ENCODE data around the gene CNTD1. TPM values are rescaled to one million over a fixed set of nuclear protein-coding genes. Genes with fewer than 3 reads are reported as not detected.
"Not testable (repeated sequence)": the region's sequence is repeated elsewhere in the genome, so short reads cannot be mapped to it uniquely, and the experiment has no call there.

Gene CNTD1
- total and polyA plus RNA-seq, 7 experiments from 2014 or later, result 0.24 to 0.32 TPM; not detected in 5

- H3K4me3 Mint-ChIP-seq; H3K27ac ChIP-seq (ENCODE audit: low read depth, low read length); ATAC-seq; H3K9me3 Mint-ChIP-seq; H3K4me1 ChIP-seq (ENCODE audit: control insufficient read depth in 2 of 2, insufficient read depth in 2 of 2, low read length in 2 of 2); H3K36me3 Mint-ChIP-seq; H3K36me3 ChIP-seq (ENCODE audit: control insufficient read depth in 2 of 3, insufficient read depth in 3 of 3, low read length in 3 of 3); H3K4me3 ChIP-seq (ENCODE audit: low read length); H3K27me3 ChIP-seq (ENCODE audit: control insufficient read depth in 2 of 2, insufficient read depth in 2 of 2, low read length in 2 of 2); H3K9me3 ChIP-seq (ENCODE audit: control insufficient read depth in 2 of 3, low read length in 3 of 3); intact Hi-C loops (cut with micrococcal nuclease); H3K27ac Mint-ChIP-seq; DNase-seq: not testable (repeated sequence)
- Mint-ChIP-seq H3K27me3 (peaks cover 13 to 29% (median 20%) of the 10 kb centered on the region in 5 donors), H3K4me1 (peaks cover 12 to 30% (median 27%) of the 10 kb centered on the region in 7 donors)
- CTCF ChIA-PET, result interaction anchor here (0.6 to 0.7 kb wide), 2 partner anchors 11 to 29 kb away, joined by 3 read pairs; partner anchors contain the start of gene WNK4
- POLR2A ChIA-PET, result interaction anchor here (0.7 kb wide), 1 partner anchor 229 kb away, joined by 4 read pairs; no protein-coding TSS in a partner anchor
These were observed 28.7 kb upstream of the CNTD1 start for GRCh38 chr17:42769964-42770363.

GRCh38 chr17:42772945-42773289, 25.7 kb upstream of the CNTD1 start:
- H3K36me3 Mint-ChIP-seq, result peaks cover 3 to 24% (median 12%) of the 10 kb centered on the region in 5 donors
- ATAC-seq (no peak), DNase-seq (no peak)
- peaks cover 12 to 35% (median 29%) of the 10 kb centered on the region in 7 donors for H3K4me1 Mint-ChIP-seq
- Histone ChIP-seq H3K9me3 (ENCODE audit: control insufficient read depth in 2 of 3, low read length in 3 of 3) (no peaks in the 10 kb centered on the region), H3K36me3 (ENCODE audit: control insufficient read depth in 2 of 3, insufficient read depth in 3 of 3, low read length in 3 of 3) (peaks cover 0 to 27% (median 0%) of the 10 kb centered on the region in 3 experiments), H3K4me1 (ENCODE audit: control insufficient read depth in 2 of 2, insufficient read depth in 2 of 2, low read length in 2 of 2) (peaks cover 8% of the 10 kb centered on the region in 2 donors), H3K27ac (ENCODE audit: low read depth, low read length) (peak overlapping the region; percentile 93), H3K4me3 (ENCODE audit: low read length) (peak overlapping the region; percentile 97), H3K27me3 (ENCODE audit: control insufficient read depth in 2 of 2, insufficient read depth in 2 of 2, low read length in 2 of 2) (no peaks in the 10 kb centered on the region)
- peak overlapping the region; percentile 96 to 99 (median 98) for H3K27ac Mint-ChIP-seq
- ChIA-PET CTCF (interaction anchor here (1.0 to 1.5 kb wide), 2 partner anchors 9 to 12 kb away, joined by 4 to 5 read pairs; partner anchors contain the start of gene RAMP2), POLR2A (interaction anchor here (0.7 to 3.2 kb wide), 13 partner anchors 24 to 595 kb away, joined by 3 to 19 read pairs (median 4); partner anchors contain the start of genes BECN1, CNTD1, COA3 and PSME3)
- intact Hi-C loops (cut with micrococcal nuclease), result loop anchor here in 1 of 2 donors (1.0 kb wide), 1 partner anchor 51 kb away; the partner anchor contains the start of gene BECN1
- H3K27me3 Mint-ChIP-seq, result peaks cover 1 to 11% (median 2%) of the 10 kb centered on the region in 5 donors
- H3K9me3 Mint-ChIP-seq, result peaks cover 0 to 5% (median 0%) of the 10 kb centered on the region in 11 donors
- peak overlapping the region; percentile 94 to 100 (median 98) for H3K4me3 Mint-ChIP-seq

- peak; percentile 57 to 79 (median 73) for DNase-seq
- peaks cover 5 to 30% (median 13%) of the 10 kb centered on the region in 5 donors for H3K36me3 Mint-ChIP-seq
- H3K27ac ChIP-seq (ENCODE audit: low read depth, low read length), result peak within 1 kb of the TSS; percentile 93
- peak within 1 kb of the TSS; percentile 94 to 100 (median 98) for H3K4me3 Mint-ChIP-seq
- peaks cover 8% of the 10 kb centered on the region in 2 donors for H3K4me1 ChIP-seq (ENCODE audit: control insufficient read depth in 2 of 2, insufficient read depth in 2 of 2, low read length in 2 of 2)
- peaks cover 0 to 5% (median 0%) of the 10 kb centered on the region in 5 donors for H3K27me3 Mint-ChIP-seq
- H3K27ac Mint-ChIP-seq, result peak within 1 kb of the TSS; percentile 96 to 99 (median 98)
- H3K9me3 ChIP-seq (ENCODE audit: control insufficient read depth in 2 of 3, low read length in 3 of 3), result no peaks in the 10 kb centered on the region
- H3K4me1 Mint-ChIP-seq, result peaks cover 12 to 35% (median 29%) of the 10 kb centered on the region in 7 donors
- H3K27me3 ChIP-seq (ENCODE audit: control insufficient read depth in 2 of 2, insufficient read depth in 2 of 2, low read length in 2 of 2), result no peaks in the 10 kb centered on the region
- intact Hi-C loops (cut with micrococcal nuclease), result loop anchor here in 1 of 2 donors (1.0 kb wide), 1 partner anchor 51 kb away; the partner anchor contains the start of gene BECN1
- peaks cover 0 to 32% (median 0%) of the 10 kb centered on the region in 3 experiments for H3K36me3 ChIP-seq (ENCODE audit: control insufficient read depth in 2 of 3, insufficient read depth in 3 of 3, low read length in 3 of 3)
- H3K9me3 Mint-ChIP-seq, result peaks cover 0 to 5% (median 0%) of the 10 kb centered on the region in 11 donors
- CTCF ChIA-PET, result interaction anchor here (1.0 to 1.5 kb wide), 2 partner anchors 10 to 13 kb away, joined by 4 to 5 read pairs; partner anchors contain the start of gene RAMP2
- POLR2A ChIA-PET, result interaction anchor here (0.6 to 3.2 kb wide), 17 partner anchors 11 to 595 kb away, joined by 3 to 19 read pairs (median 3); partner anchors contain the start of genes BECN1, CNTD1, COA3 and PSME3
- ATAC-seq, result peak; percentile 96
- peak within 1 kb of the TSS; percentile 97 for H3K4me3 ChIP-seq (ENCODE audit: low read length)
These were observed 25.2 kb upstream of the CNTD1 start, which contains the start of gene VPS25 for GRCh38 chr17:42773290-42774035. TSS of gene VPS25 (plus strand) at chr17:42773449. CDS start at chr17:42773476, 27 bp downstream.

- CTCF ChIA-PET, result no interaction called here
- H3K4me1 ChIP-seq (ENCODE audit: control insufficient read depth in 2 of 2, insufficient read depth in 2 of 2, low read length in 2 of 2), result peaks cover 8% of the 10 kb centered on the region in 2 donors
- peak overlapping the region; percentile 96 to 99 (median 98) for H3K27ac Mint-ChIP-seq
- H3K4me1 Mint-ChIP-seq, result peaks cover 12 to 35% (median 29%) of the 10 kb centered on the region in 7 donors
- no peaks in the 10 kb centered on the region for H3K9me3 ChIP-seq (ENCODE audit: control insufficient read depth in 2 of 3, low read length in 3 of 3)
- intact Hi-C loops (cut with micrococcal nuclease), result no loop called here
- peaks cover 0 to 5% (median 0%) of the 10 kb centered on the region in 11 donors for H3K9me3 Mint-ChIP-seq
- peak overlapping the region; percentile 93 for H3K27ac ChIP-seq (ENCODE audit: low read depth, low read length)
- ATAC-seq, result no peak
- H3K4me3 ChIP-seq (ENCODE audit: low read length), result peak overlapping the region; percentile 97
- peak overlapping the region; percentile 94 to 100 (median 98) for H3K4me3 Mint-ChIP-seq
- DNase-seq, result no peak
- peaks cover 0 to under 1% (median 0%) of the 10 kb centered on the region in 5 donors for H3K27me3 Mint-ChIP-seq
- POLR2A ChIA-PET, result interaction anchor here (0.6 to 3.2 kb wide), 13 partner anchors 12 to 954 kb away, joined by 3 to 19 read pairs (median 4); partner anchors contain the start of genes BECN1, CNTD1, COA3 and PSME3
- peaks cover 0 to 39% (median 2%) of the 10 kb centered on the region in 3 experiments for H3K36me3 ChIP-seq (ENCODE audit: control insufficient read depth in 2 of 3, insufficient read depth in 3 of 3, low read length in 3 of 3)
- H3K36me3 Mint-ChIP-seq, result peaks cover 7 to 37% (median 15%) of the 10 kb centered on the region in 5 donors
- H3K27me3 ChIP-seq (ENCODE audit: control insufficient read depth in 2 of 2, insufficient read depth in 2 of 2, low read length in 2 of 2), result no peaks in the 10 kb centered on the region
These were observed 24.5 kb upstream of the CNTD1 start for GRCh38 chr17:42774066-42774745.

- ChIA-PET CTCF (no interaction called here), POLR2A (interaction anchor here (0.8 kb wide), 2 partner anchors 12 to 730 kb away, joined by 3 read pairs; no protein-coding TSS in a partner anchor)
- H3K36me3 Mint-ChIP-seq, result peaks cover 10 to 44% (median 21%) of the 10 kb centered on the region in 5 donors
- H3K27ac ChIP-seq (ENCODE audit: low read depth, low read length), result no peak overlapping the region
- intact Hi-C loops (cut with micrococcal nuclease), result no loop called here
- H3K4me3 Mint-ChIP-seq, result peak overlapping the region in 3 of 10 donors; percentile 67 to 98 (median 98)
- DNase-seq, result no peak
- no peaks in the 10 kb centered on the region for H3K27me3 ChIP-seq (ENCODE audit: control insufficient read depth in 2 of 2, insufficient read depth in 2 of 2, low read length in 2 of 2)
- peaks cover 0 to 8% (median 0%) of the 10 kb centered on the region in 5 donors for H3K27me3 Mint-ChIP-seq
- H3K9me3 Mint-ChIP-seq, result peaks cover 0 to 5% (median 0%) of the 10 kb centered on the region in 11 donors
- H3K4me1 ChIP-seq (ENCODE audit: control insufficient read depth in 2 of 2, insufficient read depth in 2 of 2, low read length in 2 of 2), result peaks cover 8% of the 10 kb centered on the region in 2 donors
- no peak overlapping the region for H3K4me3 ChIP-seq (ENCODE audit: low read length)
- H3K36me3 ChIP-seq (ENCODE audit: control insufficient read depth in 2 of 3, insufficient read depth in 3 of 3, low read length in 3 of 3), result peaks cover 0 to 50% (median 3%) of the 10 kb centered on the region in 3 experiments
- H3K4me1 Mint-ChIP-seq, result peaks cover 20 to 39% (median 34%) of the 10 kb centered on the region in 7 donors
- no peak for ATAC-seq
- H3K27ac Mint-ChIP-seq, result no peak overlapping the region
- H3K9me3 ChIP-seq (ENCODE audit: control insufficient read depth in 2 of 3, low read length in 3 of 3), result no peaks in the 10 kb centered on the region
These were observed 23.0 kb upstream of the CNTD1 start for GRCh38 chr17:42775534-42776098.

Measured in naive thymus-derived CD4-positive, alpha-beta T cell (primary cell).